OCI-LY3 (cell line): ENCODE measurements around the gene GMPS.
"Not testable (repeated sequence)": the region's sequence is repeated elsewhere in the genome, so short reads cannot be mapped to it uniquely, and the experiment has no call there.

Source experiments
- H2AFZ ChIP-seq: fragments of 200-600, 300-600 bp; shearing (Covaris generic); 2 replicates; pipeline ENCODE4 v1.6.0; 2014; ENCODE audit warnings: antibody characterized with exemption, low read depth, low read length
- H3K27ac ChIP-seq: fragments of 200-600, 300-600 bp; sonication (generic); 2 replicates; pipeline ENCODE4 v1.5.1; 2014; ENCODE audit warnings: mild to moderate bottlenecking, low read length, moderate library complexity, mixed read lengths
- H3K27me3 ChIP-seq: fragments of 200-600, 300-600 bp; sonication (generic); 2 replicates; pipeline ENCODE4 v1.6.1; 2014; ENCODE audit warnings: low read depth, low read length, mixed read lengths
- H3K36me3 ChIP-seq: fragments of 200-600, 300-600 bp; sonication (generic); replicated peaks from 2 replicates; pipeline ENCODE3; 2014; ENCODE audit warnings: low read depth, low read length, mixed read lengths
- H3K4me1 ChIP-seq: fragments of 300-600, 200-600 bp; sonication (generic); 2 replicates; pipeline ENCODE4 v1.6.1; 2014; ENCODE audit warnings: low read length, mixed read lengths
- H3K4me2 ChIP-seq: fragments of 200-600, 300-600 bp; sonication (generic); 2 replicates; pipeline ENCODE4 v1.6.1; 2014; ENCODE audit warnings: low read length, mixed read lengths
- H3K4me3 ChIP-seq: fragments of 300-600, 200-600 bp; sonication (generic); 2 replicates; pipeline ENCODE4 v1.5.1; 2014; ENCODE audit warnings: antibody characterized with exemption, mild to moderate bottlenecking, low read length, moderate library complexity
- H3K79me2 ChIP-seq: fragments of 300-600, 200-600 bp; shearing (Covaris generic); 2 replicates; pipeline ENCODE4 v1.6.1; 2014; ENCODE audit warnings: mild to moderate bottlenecking, low read length, mixed read lengths
- H3K9ac ChIP-seq: fragments of 300-600, 200-600 bp; shearing (Covaris generic); 2 replicates; pipeline ENCODE4 v1.6.0; 2014; ENCODE audit warnings: mild to moderate bottlenecking, low read length, moderate library complexity
- H3K9me3 ChIP-seq: fragments of 200-600, 300-600 bp; shearing (Covaris generic); 2 replicates; pipeline ENCODE4 v1.6.1; 2014; ENCODE audit warnings: low read length, mixed read lengths; ENCODE audit not compliant: insufficient read depth
- H4K20me1 ChIP-seq: fragments of 200-600, 300-600 bp; sonication (generic); 2 replicates; pipeline ENCODE4 v1.6.1; 2016; ENCODE audit warnings: low read length, mixed read lengths; ENCODE audit not compliant: insufficient read depth
- CTCF ChIP-seq: fragments of 200-600, 300-600 bp; sonication (generic); IDR thresholded peaks from 2 replicates; pipeline ENCODE4 v1.5.1; 2014; ENCODE audit warnings: antibody characterized with exemption, low read length, low read depth
- EZH2phosphoT487 ChIP-seq: fragments of 200-600 bp; shearing (Covaris generic); IDR thresholded peaks from 2 replicates; pipeline ENCODE4 v1.6.1; 2018; ENCODE audit warnings: antibody characterized with exemption, mixed run types, low read depth

GMPS gene

GRCh38 chr3:155876503-155876902 is 6.1 kb downstream of the GMPS start:
- H3K27ac ChIP-seq, result no peak overlapping the region
- TF ChIP-seq CTCF (no peak), EZH2phosphoT487 (no peak)

GRCh38 chr3:155880286-155880685 is 9.8 kb downstream of the GMPS start:
- H3K9ac ChIP-seq, result no peak overlapping the region
- TF ChIP-seq CTCF, result no peak
- TF ChIP-seq EZH2phosphoT487, result no peak
- H3K4me3 ChIP-seq, result no peak overlapping the region
- H2AFZ ChIP-seq, result no peak overlapping the region
- peaks cover 100% of the 10 kb centered on the region for H3K79me2 ChIP-seq
- H3K27ac ChIP-seq, result no peak overlapping the region
- H3K36me3 ChIP-seq, result peaks cover 5% of the 10 kb centered on the region
- H3K27me3 ChIP-seq, result no peaks in the 10 kb centered on the region
- H3K4me2 ChIP-seq, result no peak overlapping the region
- no peaks in the 10 kb centered on the region for H3K9me3 ChIP-seq
- H3K4me1 ChIP-seq, result no peaks in the 10 kb centered on the region
- peaks cover 92% of the 10 kb centered on the region for H4K20me1 ChIP-seq

More at GRCh38 chr3:155876503-155876902, 6.1 kb downstream of the GMPS start:
- Histone ChIP-seq H3K27me3 (no peaks in the 10 kb centered on the region), H3K4me1 (peaks cover 11% of the 10 kb centered on the region), H3K9me3 (no peaks in the 10 kb centered on the region), H3K4me2 (no peak overlapping the region), H3K79me2 (peaks cover 100% of the 10 kb centered on the region), H2AFZ (no peak overlapping the region), H3K9ac (no peak overlapping the region), H4K20me1 (peaks cover 94% of the 10 kb centered on the region), H3K4me3 (no peak overlapping the region), H3K36me3 (peaks cover 5% of the 10 kb centered on the region)

- Histone ChIP-seq H3K4me2 (no peak overlapping the region), H3K9me3 (no peaks in the 10 kb centered on the region), H3K27ac (no peak overlapping the region), H3K9ac (no peak overlapping the region), H3K36me3 (no peaks in the 10 kb centered on the region), H3K4me3 (no peak overlapping the region), H3K4me1 (peaks cover 18% of the 10 kb centered on the region), H3K79me2 (peaks cover 100% of the 10 kb centered on the region), H2AFZ (no peak overlapping the region), H4K20me1 (peaks cover 83% of the 10 kb centered on the region), H3K27me3 (no peaks in the 10 kb centered on the region)
- no peak for TF ChIP-seq EZH2phosphoT487
Observed at GRCh38 chr3:155884292-155884691, 13.8 kb downstream of the GMPS start.

- H4K20me1 ChIP-seq, result peaks cover 83% of the 10 kb centered on the region
- no peak overlapping the region for H3K27ac ChIP-seq
- H3K9ac ChIP-seq, result no peak overlapping the region
Observed at GRCh38 chr3:155885292-155885691, 14.8 kb downstream of the GMPS start.

GRCh38 chr3:155886348-155886747 is 15.9 kb downstream of the GMPS start:
- peak overlapping the region; percentile 19; the same call in 1 of the 2 replicates for H3K4me2 ChIP-seq
- H3K4me3 ChIP-seq, H2AFZ ChIP-seq, H3K9ac ChIP-seq, H3K9me3 ChIP-seq, H3K36me3 ChIP-seq, H3K27me3 ChIP-seq, H3K27ac ChIP-seq: not testable (repeated sequence)
- peaks cover 84% of the 10 kb centered on the region for H4K20me1 ChIP-seq
- H3K79me2 ChIP-seq, result peaks cover 100% of the 10 kb centered on the region
- H3K4me1 ChIP-seq, result peaks cover 18% of the 10 kb centered on the region

More at GRCh38 chr3:155885292-155885691, 14.8 kb downstream of the GMPS start:
- Histone ChIP-seq H3K4me2 (no peak overlapping the region), H3K36me3 (no peaks in the 10 kb centered on the region), H3K4me3 (no peak overlapping the region), H3K9me3 (no peaks in the 10 kb centered on the region), H3K27me3 (no peaks in the 10 kb centered on the region), H3K79me2 (peaks cover 100% of the 10 kb centered on the region), H3K4me1 (peaks cover 18% of the 10 kb centered on the region), H2AFZ (no peak overlapping the region)
- TF ChIP-seq EZH2phosphoT487 (no peak), CTCF (no peak)
